Heart right ventricle (tissue), 16 donors: Measurements from ENCODE around the gene MYH9. TPM values are rescaled to one million over a fixed set of nuclear protein-coding genes. Genes with fewer than 3 reads are reported as not detected.

Experiments
- ATAC-seq, 8 donors: fragments of 200-7000 bp; cut with Tn5 transposase; one replicate each; pipeline ENCODE4 v1.9.1; 2020; ENCODE audit warnings: mild to moderate bottlenecking in 8 of 8, moderate library complexity in 8 of 8, moderate number of reproducible peaks in 1 of 8
- DNase-seq, 2 donors: peaks; one replicate each; pipeline ENCODE4 v3.0.0-alpha.2; 2020
- H3K27ac ChIP-seq, 10 donors: fragments of 200-600 bp; sonication (generic) in 2 of 10; one replicate each; pipeline versions ENCODE4 v1.5.0 to v1.8.0; 2020 to 2022; ENCODE audit warnings: mild to moderate bottlenecking in 3 of 10
- H3K27me3 ChIP-seq, 7 donors: fragments of 200-600 bp; one replicate each; pipeline ENCODE4 v1.8.0; 2021 to 2022; ENCODE audit warnings: mild to moderate bottlenecking in 2 of 7
- H3K36me3 ChIP-seq, 9 donors: fragments of 200-600 bp; sonication (generic) in 1 of 9; one replicate each; pipeline versions ENCODE4 v1.5.0 to v1.8.0; 2020 to 2022; ENCODE audit warnings: mild to moderate bottlenecking in 2 of 9
- H3K4me1 ChIP-seq, 9 donors: fragments of 200-600 bp; sonication (generic) in 1 of 9; one replicate each; pipeline versions ENCODE4 v1.5.0 to v1.8.0; 2020 to 2022; ENCODE audit warnings: mild to moderate bottlenecking in 4 of 9
- H3K4me3 ChIP-seq, 10 donors: fragments of 200-600 bp; sonication (generic) in 2 of 10; one replicate each; pipeline versions ENCODE4 v1.5.0 to v1.8.0; 2020 to 2022; ENCODE audit warnings: mild to moderate bottlenecking in 7 of 10, moderate library complexity in 2 of 10
- H3K9me3 ChIP-seq, 11 donors: fragments of 200-600 bp in 10 of 11; sonication (generic) in 2 of 11; one replicate each; pipeline versions ENCODE4 v1.5.0 to v1.8.0; 2013 to 2022; ENCODE audit warnings: mild to moderate bottlenecking in 2 of 11, control low read depth in 1 of 11, moderate library complexity in 1 of 11
- CTCF ChIP-seq, 9 donors: fragments of 200-600 bp; sonication (generic) in 2 of 9; IDR thresholded peaks; one replicate each; pipeline versions ENCODE4 v1.5.0 to v1.8.0; 2021 to 2022; ENCODE audit warnings: antibody characterized with exemption in 9 of 9, mild to moderate bottlenecking in 5 of 9, moderate library complexity in 1 of 9
- WGBS, 2 donors: extraction: QIAGEN DNeasy Blood & Tissue Kit; methylation state at CpG; one replicate each; pipeline ENCODE4 v1.1.7; 2013; ENCODE audit warnings: inconsistent platforms in 1 of 2; 5-methylcytosine and 5-hydroxymethylcytosine counted together
- intact Hi-C, 10 donors: fragments of 100-400 bp; cut with DNase I; formaldehyde crosslinking; loops; one replicate each; pipeline versions ENCODE4 v1.11.1 to v1.14.2; 2022
- polyA plus RNA-seq, 2 donors: library from polyadenylated mRNA; stranded (reverse); fragments of 200-250 nt; gene quantifications; one replicate each; pipeline ENCODE4 v1.2.3, GENCODE V29; 2013
- total RNA-seq, 10 donors: library from RNA; stranded (reverse); fragmentation: NEBNext Ultra II Directional in 3 of 10; extraction: Animal tissue kit (Norgen Biotek cat#: 25700) in 3 of 10; gene quantifications; one replicate each; pipeline versions ENCODE4 v1.2.1 to v1.2.4, GENCODE V29; 2021 to 2023
- donor health status: Arrhythmogenic right ventricular cardiomyopathy.
- donor health status: ischemic (EF 13 %, LVEDD 7.1; RV severe dilation, severe dysfunction).
- donor health status: healthy with polysubstance abuse.
- donor health status: DM: no; HTN: yes; CAD: no.
- donor health status: DM: no; HTN: no; CAD: no.
- donor health status: ischemic (EF 25% LVEDD 6.9; RV normal size, moderate dysfunction).
- donor health status: ischemic (EF 25% LVEDD 5.7; RV mildly dilated, moderate dysfunction).
- donor health status: healthy.
- donor health status: DM: yes; HTN: yes; CAD: no.
- donor health status: Ischemic cardiomyopathy.
- donor health status: ischemic (EF 35%, LVEDD 5.7; RV mildly dilated, moderate dysfunction).
- donor health status: nonischemic (EF 11% LVEDD 7.7; RV severe dilation, severe dysfunction).
- donor health status: DM: yes; HTN: yes; CAD: no.
- donor health status: PGD.
- donor health status: ischemic (EF 29% LVEDD 5.4; RV normal size, mild dysfunction).
- donor health status: nonischemic (EF 23%, LVEDD 6.1; RV moderate dilation, normal function).

The MYH9 gene
- total and polyA plus RNA-seq, 12 donors: 132 to 345 (median 189) TPM

GRCh38 chr22:36405671-36406538, 18.1 kb upstream of the MYH9 start:
- peak overlapping the region in 1 of 10 donors; percentile 77 for H3K27ac ChIP-seq
- ATAC-seq (peak in 1 of 8 donors; percentile 13), DNase-seq (no peak)
- intact Hi-C loops: loop anchor here in 1 of 10 donors (5.0 to 10.0 kb wide), 2 partner anchors 41 to 909 kb away; no protein-coding TSS in a partner anchor
- H3K27me3 ChIP-seq: no peaks in the 10 kb centered on the region
- no peak overlapping the region for H3K4me3 ChIP-seq
- 70 to 72% methylated on average over 9 of the region's 9 CpGs for WGBS, 2 donors
- no peaks in the 10 kb centered on the region for H3K36me3 ChIP-seq
- TF ChIP-seq CTCF (IDR thresholded peaks at IDR 0.05): peak in 1 of 9 donors; percentile 6
- H3K4me1 ChIP-seq: peaks cover 0 to 64% (median 12%) of the 10 kb centered on the region in 9 donors
- H3K9me3 ChIP-seq: no peaks in the 10 kb centered on the region

GRCh38 chr22:36405221-36405661, 17.5 kb upstream of the MYH9 start:
- intact Hi-C loops: loop anchor here in 1 of 10 donors (5.0 to 10.0 kb wide), 2 partner anchors 42 to 910 kb away; no protein-coding TSS in a partner anchor
- Histone ChIP-seq H3K27me3 (no peaks in the 10 kb centered on the region), H3K36me3 (no peaks in the 10 kb centered on the region), H3K9me3 (no peaks in the 10 kb centered on the region), H3K4me3 (no peak overlapping the region), H3K27ac (peak overlapping the region in 1 of 10 donors; percentile 77), H3K4me1 (peaks cover 0 to 64% (median 8%) of the 10 kb centered on the region in 9 donors)
- TF ChIP-seq CTCF (IDR thresholded peaks at IDR 0.05): no peak
- no peak for DNase-seq
- 92 to 98% methylated on average over 6 of the region's 6 CpGs for WGBS, 2 donors
- ATAC-seq: no peak

- DNase-seq (no peak), ATAC-seq (no peak)
- Histone ChIP-seq H3K27ac (peak overlapping the region in 1 of 10 donors; percentile 77), H3K9me3 (no peaks in the 10 kb centered on the region), H3K27me3 (no peaks in the 10 kb centered on the region), H3K4me1 (peaks cover 0 to 63% (median under 1%) of the 10 kb centered on the region in 9 donors), H3K4me3 (no peak overlapping the region), H3K36me3 (no peaks in the 10 kb centered on the region)
- 83 to 84% methylated on average over 8 of the region's 8 CpGs for WGBS, 2 donors
- intact Hi-C loops: loop anchor here in 1 of 10 donors (10.0 kb wide), 1 partner anchor 910 kb away; no protein-coding TSS in a partner anchor
- TF ChIP-seq CTCF (IDR thresholded peaks at IDR 0.05): no peak
These were observed 16.7 kb upstream of the MYH9 start for GRCh38 chr22:36404446-36404845.

GRCh38 chr22:36399472-36399778, 11.7 kb upstream of the MYH9 start:
- ATAC-seq (peak in 1 of 8 donors; percentile 42), DNase-seq (no peak)
- Histone ChIP-seq H3K9me3 (no peaks in the 10 kb centered on the region), H3K27me3 (no peaks in the 10 kb centered on the region), H3K4me3 (no peak overlapping the region), H3K36me3 (no peaks in the 10 kb centered on the region), H3K4me1 (peaks cover 0 to 63% (median 5%) of the 10 kb centered on the region in 9 donors), H3K27ac (peak overlapping the region in 1 of 10 donors; percentile 35)
- intact Hi-C loops: loop anchor here in 4 of 10 donors (5.0 to 10.0 kb wide), 2 partner anchors 45 to 48 kb away; no protein-coding TSS in a partner anchor
- no peak for TF ChIP-seq CTCF (IDR thresholded peaks at IDR 0.05)
- 70% methylated on average over 3 of the region's 3 CpGs for WGBS, 2 donors
